ENCODE results near the gene COLGALT1.

The COLGALT1 gene

GRCh38 chr19:17629760-17630159 is 74.3 kb downstream of the COLGALT1 start:
- no peak overlapping the region for H3K4me2 ChIP-seq (ENCODE audit: low read depth, low read length, poor library complexity, severe bottlenecking)
- no peaks in the 10 kb centered on the region for H4K20me1 ChIP-seq (ENCODE audit: low read depth, low read length)
- H3K4me3 ChIP-seq (ENCODE audit: insufficient read depth, low read length, poor library complexity, severe bottlenecking) = no peak overlapping the region
- no peak overlapping the region for H3K27ac ChIP-seq (ENCODE audit: low read depth, low read length)
- H2AFZ ChIP-seq (ENCODE audit: low read depth, low read length, severe bottlenecking) = no peak overlapping the region
- H3F3A ChIP-seq (ENCODE audit: insufficient read depth) = no peaks in the 10 kb centered on the region
- H3K36me3 ChIP-seq (ENCODE audit: low read length) = no peaks in the 10 kb centered on the region
- no peak overlapping the region for H3K9ac ChIP-seq (ENCODE audit: low read length)
- no peaks in the 10 kb centered on the region for H3K9me2 ChIP-seq (replicated peaks; ENCODE audit: insufficient read depth, low read length)
- H3K27me3 ChIP-seq (ENCODE audit: low read length) = no peaks in the 10 kb centered on the region
- TF ChIP-seq EZH2phosphoT487 (conservative IDR thresholded peaks at IDR 0.05; ENCODE audit: low read length) (no peak), CTCF (IDR thresholded peaks at IDR 0.05; ENCODE audit: insufficient read depth, low read length, poor library complexity, severe bottlenecking) (no peak)
- no peaks in the 10 kb centered on the region for H3K79me2 ChIP-seq (ENCODE audit: insufficient read depth, low read length)
- no peaks in the 10 kb centered on the region for H3K9me3 ChIP-seq (ENCODE audit: insufficient read depth, low read length)

- no peaks in the 10 kb centered on the region for H4K20me1 ChIP-seq (ENCODE audit: low read depth, low read length)
- H3F3A ChIP-seq (ENCODE audit: insufficient read depth) = no peaks in the 10 kb centered on the region
- H3K4me2 ChIP-seq (ENCODE audit: low read depth, low read length, poor library complexity, severe bottlenecking) = no peak overlapping the region
- no peak overlapping the region for H3K9ac ChIP-seq (ENCODE audit: low read length)
- H2AFZ ChIP-seq (ENCODE audit: low read depth, low read length, severe bottlenecking) = no peak overlapping the region
- no peak overlapping the region for H3K27ac ChIP-seq (ENCODE audit: low read depth, low read length)
- no peaks in the 10 kb centered on the region for H3K9me3 ChIP-seq (ENCODE audit: insufficient read depth, low read length)
- no peaks in the 10 kb centered on the region for H3K36me3 ChIP-seq (ENCODE audit: low read length)
- TF ChIP-seq EZH2phosphoT487 (conservative IDR thresholded peaks at IDR 0.05; ENCODE audit: low read length) (no peak), CTCF (IDR thresholded peaks at IDR 0.05; ENCODE audit: insufficient read depth, low read length, poor library complexity, severe bottlenecking) (no peak)
- H3K4me3 ChIP-seq (ENCODE audit: insufficient read depth, low read length, poor library complexity, severe bottlenecking) = no peak overlapping the region
- H3K9me2 ChIP-seq (replicated peaks; ENCODE audit: insufficient read depth, low read length) = no peaks in the 10 kb centered on the region
- H3K79me2 ChIP-seq (ENCODE audit: insufficient read depth, low read length) = no peaks in the 10 kb centered on the region
- no peaks in the 10 kb centered on the region for H3K27me3 ChIP-seq (ENCODE audit: low read length)
Observed at GRCh38 chr19:17632577-17632976, 77.1 kb downstream of the COLGALT1 start.

All from SU-DHL-6 (cell line).